Measurements from ENCODE around the gene SPZ1. TPM values are rescaled to one million over a fixed set of nuclear protein-coding genes. Genes with fewer than 3 reads are reported as not detected.
A peak's percentile ranks its signal among the peaks of the same experiment; 100 is the strongest.
"Not testable (repeated sequence)": the region's sequence is repeated elsewhere in the genome, so short reads cannot be mapped to it uniquely, and the experiment has no call there.

SPZ1 gene
- total RNA-seq, 2 donors from 2014 or later: not detected

DNA sequence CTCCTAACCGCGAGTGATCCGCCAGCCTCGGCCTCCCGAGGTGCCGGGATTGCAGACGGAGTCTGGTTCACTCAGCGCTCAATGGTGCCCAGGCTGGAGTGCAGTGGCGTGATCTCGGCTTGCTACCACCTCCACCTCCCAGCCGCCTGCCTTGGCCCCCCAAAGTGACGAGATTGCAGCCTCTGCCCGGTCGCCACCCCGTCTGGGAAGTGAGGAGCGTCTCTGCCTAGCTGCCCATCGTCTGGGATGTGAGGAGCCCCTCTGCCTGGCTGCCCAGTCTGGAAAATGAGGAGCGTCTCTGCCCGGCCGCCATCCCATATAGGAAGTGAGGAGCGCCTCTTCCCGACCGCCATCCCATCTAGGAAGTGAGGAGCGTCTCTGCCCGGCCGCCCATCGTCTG, 19.0 kb upstream of the SPZ1 start:
- H3K4me3 Mint-ChIP-seq; DNase-seq; H3K4me1 Mint-ChIP-seq (ENCODE audit: low read depth); H3K36me3 Mint-ChIP-seq (ENCODE audit: insufficient read depth in 2 of 2); H3K27me3 Mint-ChIP-seq (ENCODE audit: low read depth); H3K27ac Mint-ChIP-seq; ATAC-seq (replicated peaks in 1 of 2); H3K9me3 Mint-ChIP-seq: not testable (repeated sequence)

DNA sequence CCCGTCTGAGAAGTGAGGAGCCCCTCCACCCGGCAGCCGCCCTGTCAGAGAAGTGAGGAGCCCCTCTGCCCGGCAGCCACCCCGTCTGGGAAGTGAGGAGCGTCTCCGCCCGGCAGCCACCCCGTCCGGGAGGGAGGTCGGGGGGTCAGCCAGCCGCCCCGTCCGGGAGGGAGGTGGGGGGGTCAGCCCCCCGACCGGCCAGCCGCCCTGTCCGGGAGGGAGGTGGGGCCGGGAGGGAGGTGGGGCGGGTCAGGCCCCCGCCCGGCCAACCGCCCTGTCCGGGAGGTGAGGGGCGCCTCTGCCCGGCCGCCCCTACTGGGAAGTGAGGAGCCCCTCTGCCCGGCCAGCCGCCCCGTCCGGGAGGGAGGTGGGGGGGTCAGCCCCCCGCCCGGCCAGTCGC, 18.5 kb upstream of the SPZ1 start:
- H3K36me3 Mint-ChIP-seq (ENCODE audit: insufficient read depth in 2 of 2); H3K27ac Mint-ChIP-seq; DNase-seq; ATAC-seq (replicated peaks in 1 of 2); H3K4me1 Mint-ChIP-seq (ENCODE audit: low read depth); H3K4me3 Mint-ChIP-seq; H3K27me3 Mint-ChIP-seq (ENCODE audit: low read depth); H3K9me3 Mint-ChIP-seq: not testable (repeated sequence)

DNA sequence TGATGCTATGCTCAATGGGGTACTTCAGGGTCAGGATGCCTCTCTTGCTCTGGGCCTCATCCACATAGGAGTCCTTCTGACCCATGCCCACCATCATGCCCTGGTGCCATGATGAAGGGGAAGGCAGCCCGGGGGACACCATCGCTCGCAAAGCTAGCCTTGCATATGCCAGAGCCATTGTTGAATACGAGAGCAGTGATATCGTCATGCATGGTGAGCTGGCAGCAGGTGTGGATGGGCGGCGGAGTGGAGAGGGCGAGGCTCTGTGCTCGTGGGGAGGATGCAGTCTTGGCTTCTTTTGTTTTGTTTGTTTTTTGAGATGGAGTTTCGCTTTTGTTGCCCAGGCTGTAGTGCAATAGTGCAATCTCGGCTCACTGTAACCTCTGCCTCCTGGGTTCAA, 17.2 kb upstream of the SPZ1 start:
- no peaks in the 10 kb centered on the region for H3K4me1 Mint-ChIP-seq (ENCODE audit: low read depth)
- H3K27me3 Mint-ChIP-seq (ENCODE audit: low read depth): no peaks in the 10 kb centered on the region
- H3K9me3 Mint-ChIP-seq: no peaks in the 10 kb centered on the region
- no peak overlapping the region for H3K27ac Mint-ChIP-seq
- no peak overlapping the region for H3K4me3 Mint-ChIP-seq
- no peaks in the 10 kb centered on the region for H3K36me3 Mint-ChIP-seq (ENCODE audit: insufficient read depth in 2 of 2)
- ATAC-seq (replicated peaks in 1 of 2) (no peak), DNase-seq (no peak)

DNA sequence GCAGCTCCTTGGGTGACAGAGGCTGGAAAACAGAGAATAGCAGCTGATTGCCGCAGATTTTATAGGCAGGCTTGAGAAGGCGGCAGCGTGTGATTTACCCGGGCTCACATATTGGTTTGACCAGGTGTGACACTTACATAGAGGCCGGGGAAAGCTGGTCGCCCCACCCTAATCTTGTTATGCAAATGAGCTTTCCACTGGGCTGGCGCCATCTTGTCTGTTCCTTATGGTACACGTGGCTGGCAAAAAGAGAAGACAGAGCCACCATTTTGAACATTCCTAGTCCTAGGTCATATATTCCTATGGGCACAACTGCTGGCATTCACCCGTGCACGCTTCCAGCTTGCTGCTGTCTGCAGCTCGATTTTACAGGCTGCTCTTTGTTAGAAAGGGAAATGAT, 11.3 kb upstream of the SPZ1 start:
- Mint-ChIP-seq H3K36me3 (ENCODE audit: insufficient read depth in 2 of 2) (no peaks in the 10 kb centered on the region), H3K27ac (no peak overlapping the region), H3K9me3 (no peaks in the 10 kb centered on the region), H3K27me3 (ENCODE audit: low read depth) (no peaks in the 10 kb centered on the region), H3K4me3 (no peak overlapping the region), H3K4me1 (ENCODE audit: low read depth) (no peaks in the 10 kb centered on the region)
- DNase-seq: no peak
- no peak for ATAC-seq (replicated peaks in 1 of 2)

DNA sequence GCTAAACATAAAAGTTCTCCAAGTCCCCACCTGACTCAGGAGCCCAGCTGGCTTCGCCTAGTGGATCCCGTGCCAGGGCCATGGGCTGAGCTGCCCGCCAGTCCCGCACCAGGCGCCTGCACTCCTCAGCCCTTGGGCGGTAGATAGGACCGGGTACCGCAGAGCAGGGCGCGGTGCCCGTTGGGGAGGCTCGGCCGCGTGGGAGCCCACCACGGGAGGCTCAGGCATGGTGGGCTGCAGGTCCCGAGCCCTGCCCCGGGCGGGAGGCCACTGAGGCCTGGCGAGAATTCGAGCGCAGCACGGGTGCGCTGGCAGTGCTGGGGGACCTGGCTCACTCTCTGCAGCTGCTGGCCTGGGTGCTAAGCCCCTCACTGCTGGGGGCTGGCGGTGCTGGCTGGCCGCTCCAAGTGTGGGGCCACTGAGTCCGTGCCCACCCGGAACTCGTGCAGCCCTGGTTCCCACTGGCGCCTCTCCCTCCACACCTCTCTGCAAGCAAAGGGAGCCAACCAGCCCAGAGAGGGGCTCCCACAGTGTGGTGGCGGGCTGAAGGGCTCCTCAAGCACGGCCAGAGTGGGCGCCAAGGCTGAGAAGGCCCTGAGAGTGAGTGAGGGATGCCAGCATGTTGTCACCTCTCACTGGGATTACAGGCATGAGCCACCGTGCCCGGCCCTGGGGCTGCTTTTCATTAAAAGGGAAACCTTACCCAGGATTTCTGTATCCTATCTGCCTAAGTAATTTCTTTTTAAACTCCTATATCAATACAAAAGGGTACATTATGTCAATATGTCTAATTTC, 9.7 kb upstream of the SPZ1 start:
- Mint-ChIP-seq H3K27ac (no peak overlapping the region), H3K4me3 (no peak overlapping the region), H3K36me3 (ENCODE audit: insufficient read depth in 2 of 2) (no peaks in the 10 kb centered on the region), H3K4me1 (ENCODE audit: low read depth) (no peaks in the 10 kb centered on the region), H3K27me3 (ENCODE audit: low read depth) (no peaks in the 10 kb centered on the region), H3K9me3 (no peaks in the 10 kb centered on the region)
- DNase-seq (no peak), ATAC-seq (replicated peaks in 1 of 2) (no peak)

DNA sequence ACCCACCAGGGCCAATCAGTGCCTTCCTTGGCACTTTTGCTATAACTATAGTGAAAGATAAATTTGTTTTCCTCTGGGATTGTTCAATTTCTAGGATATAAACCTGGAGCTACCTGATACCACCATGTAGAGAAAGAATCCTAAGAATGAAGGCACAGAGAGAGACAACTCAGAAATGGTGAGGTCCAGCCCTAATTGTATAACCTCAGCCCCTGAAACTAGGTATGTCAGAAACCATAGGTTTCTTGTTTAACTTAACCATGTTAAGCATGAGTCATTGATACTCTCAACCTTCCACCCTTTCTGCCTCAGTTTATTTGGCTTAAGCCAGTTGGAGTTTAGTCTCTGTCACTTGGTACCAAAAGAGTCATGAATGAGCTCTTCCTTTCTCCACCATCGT, 4.6 kb upstream of the SPZ1 start:
- ATAC-seq (replicated peaks in 1 of 2): no peak
- Mint-ChIP-seq H3K9me3 (no peaks in the 10 kb centered on the region), H3K27ac (no peak overlapping the region), H3K36me3 (ENCODE audit: insufficient read depth in 2 of 2) (no peaks in the 10 kb centered on the region), H3K4me3 (no peak overlapping the region), H3K27me3 (ENCODE audit: low read depth) (peaks cover 17% of the 10 kb centered on the region), H3K4me1 (ENCODE audit: low read depth) (peaks cover 5% of the 10 kb centered on the region)
- DNase-seq: no peak

DNA sequence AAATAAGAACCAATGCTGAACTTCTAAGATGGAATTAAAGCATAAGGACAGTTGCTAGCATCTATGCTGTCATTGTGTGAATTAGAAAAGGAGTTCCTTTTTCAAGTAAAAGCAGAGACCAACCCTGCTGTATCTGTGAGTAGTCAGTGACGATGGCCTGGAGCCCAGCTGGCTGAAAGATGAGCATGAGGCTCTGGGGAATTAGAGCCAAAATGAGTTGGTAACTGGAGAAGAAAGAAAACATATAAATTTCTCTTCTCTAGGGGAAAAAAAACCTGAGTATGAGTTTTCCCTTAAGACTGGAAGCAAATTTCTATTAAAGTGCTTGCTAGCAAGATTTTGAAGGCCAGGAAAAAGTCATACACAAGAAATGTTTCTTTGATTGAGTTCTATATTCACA, 1.6 kb upstream of the SPZ1 start:
- Mint-ChIP-seq H3K4me1 (ENCODE audit: low read depth) (peaks cover 5% of the 10 kb centered on the region), H3K36me3 (ENCODE audit: insufficient read depth in 2 of 2) (no peaks in the 10 kb centered on the region)

DNA sequence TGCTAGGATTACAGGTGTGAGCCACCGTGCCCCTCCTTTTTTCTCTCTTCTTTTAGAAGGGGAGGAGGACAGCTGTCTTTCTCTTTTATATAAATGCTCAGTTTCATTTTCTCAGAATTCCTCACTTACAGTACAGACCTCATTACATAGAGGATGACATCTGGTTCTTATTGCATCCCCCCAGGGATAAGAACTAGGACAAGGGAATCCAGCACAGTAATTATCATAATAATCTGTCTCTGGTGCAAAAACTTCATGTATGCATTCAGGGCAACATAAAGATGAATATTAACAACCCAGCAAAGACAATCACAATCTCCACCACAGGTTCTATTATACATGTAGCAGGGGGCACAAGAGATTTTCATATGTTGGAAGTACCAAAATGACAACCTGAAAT, 5.1 kb downstream of the SPZ1 start:
- no peak for DNase-seq
- H3K9me3 Mint-ChIP-seq: no peaks in the 10 kb centered on the region
- H3K4me1 Mint-ChIP-seq (ENCODE audit: low read depth): no peaks in the 10 kb centered on the region
- peaks cover 12% of the 10 kb centered on the region for H3K27me3 Mint-ChIP-seq (ENCODE audit: low read depth)
- ATAC-seq (replicated peaks in 1 of 2): no peak
- H3K36me3 Mint-ChIP-seq (ENCODE audit: insufficient read depth in 2 of 2): no peaks in the 10 kb centered on the region
- H3K27ac Mint-ChIP-seq: no peak overlapping the region
- no peak overlapping the region for H3K4me3 Mint-ChIP-seq

More for the DNA sequence above, 1.6 kb upstream of the SPZ1 start:
- DNase-seq: no peak
- no peak for ATAC-seq (replicated peaks in 1 of 2)
- H3K4me3 Mint-ChIP-seq: no peak overlapping the region
- no peaks in the 10 kb centered on the region for H3K9me3 Mint-ChIP-seq
- no peak overlapping the region for H3K27ac Mint-ChIP-seq
- H3K27me3 Mint-ChIP-seq (ENCODE audit: low read depth): peaks cover 26% of the 10 kb centered on the region

DNA sequence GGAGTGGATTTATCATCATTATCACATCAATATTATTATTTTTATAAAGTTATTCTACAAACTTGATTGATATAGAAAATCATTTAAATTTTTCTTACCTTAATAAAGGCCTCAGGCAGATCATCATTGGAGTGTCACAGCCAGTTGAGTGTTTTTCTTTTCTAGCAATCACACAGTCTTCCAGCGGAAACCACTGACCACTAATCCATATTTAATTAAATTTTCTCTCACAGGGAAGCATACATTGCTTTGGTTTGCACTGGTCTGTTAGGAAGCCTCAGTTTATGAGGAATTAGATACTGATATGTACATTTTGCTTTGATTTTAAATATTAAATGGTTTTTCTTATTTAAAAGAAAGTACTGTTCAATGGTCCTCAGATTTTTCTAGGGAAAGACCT, 6.7 kb downstream of the SPZ1 start:
- Mint-ChIP-seq H3K27me3 (ENCODE audit: low read depth) (peaks cover 1% of the 10 kb centered on the region), H3K36me3 (ENCODE audit: insufficient read depth in 2 of 2) (no peaks in the 10 kb centered on the region), H3K4me1 (ENCODE audit: low read depth) (no peaks in the 10 kb centered on the region), H3K27ac (no peak overlapping the region), H3K9me3 (no peaks in the 10 kb centered on the region), H3K4me3 (no peak overlapping the region)
- ATAC-seq (replicated peaks in 1 of 2): no peak
- no peak for DNase-seq

DNA sequence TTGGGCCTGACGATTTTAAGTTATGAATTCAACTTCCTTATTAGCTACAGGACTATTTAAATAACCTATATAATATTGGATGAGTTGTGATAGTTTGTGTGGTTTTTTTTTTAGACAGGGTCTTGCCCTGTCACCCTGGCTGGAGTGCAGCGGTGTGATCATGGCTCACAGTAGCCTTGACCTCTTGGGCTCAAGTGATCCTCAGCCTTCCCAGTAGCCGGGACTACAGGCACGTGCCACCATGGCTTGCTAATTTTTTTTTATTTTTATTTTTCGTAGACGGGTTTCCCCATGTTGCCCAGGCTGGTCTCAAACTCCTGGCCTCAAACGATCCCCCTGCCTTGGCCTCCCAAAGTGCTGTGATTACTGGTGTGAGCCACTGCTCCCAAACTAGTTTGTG, 17.6 kb downstream of the SPZ1 start:
- no peak for DNase-seq
- no peak for ATAC-seq (replicated peaks in 1 of 2)
- Mint-ChIP-seq H3K27me3 (ENCODE audit: low read depth) (peaks cover 19% of the 10 kb centered on the region), H3K9me3 (no peaks in the 10 kb centered on the region), H3K4me1 (ENCODE audit: low read depth) (no peaks in the 10 kb centered on the region), H3K36me3 (ENCODE audit: insufficient read depth in 2 of 2) (no peaks in the 10 kb centered on the region), H3K4me3 (no peak overlapping the region), H3K27ac (no peak overlapping the region)

DNA sequence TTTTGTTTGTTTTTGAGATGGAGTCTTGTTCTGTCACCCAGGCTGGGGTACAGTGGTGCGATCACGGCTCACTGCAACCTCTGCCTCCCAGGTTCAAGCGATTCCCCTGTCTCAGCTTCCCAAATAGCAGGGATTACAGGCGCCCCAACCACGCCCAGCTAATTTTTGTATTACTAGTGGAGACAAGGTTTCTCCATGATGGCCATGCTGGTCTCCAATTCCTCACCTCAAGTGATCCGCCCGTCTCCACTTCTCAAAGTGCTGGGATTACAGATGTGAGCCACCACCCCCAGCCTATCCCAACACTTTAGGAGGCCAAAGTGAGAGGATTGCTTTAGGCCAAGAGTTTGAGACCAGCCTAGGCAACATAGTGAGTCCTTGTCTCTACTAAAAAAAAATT, 19.3 kb downstream of the SPZ1 start:
- peaks cover 19% of the 10 kb centered on the region for H3K27me3 Mint-ChIP-seq (ENCODE audit: low read depth)
- no peaks in the 10 kb centered on the region for H3K36me3 Mint-ChIP-seq (ENCODE audit: insufficient read depth in 2 of 2)
- no peaks in the 10 kb centered on the region for H3K4me1 Mint-ChIP-seq (ENCODE audit: low read depth)
- no peaks in the 10 kb centered on the region for H3K9me3 Mint-ChIP-seq
- ATAC-seq (replicated peaks in 1 of 2) (no peak), DNase-seq (no peak)
- no peak overlapping the region for H3K4me3 Mint-ChIP-seq
- H3K27ac Mint-ChIP-seq: no peak overlapping the region

DNA sequence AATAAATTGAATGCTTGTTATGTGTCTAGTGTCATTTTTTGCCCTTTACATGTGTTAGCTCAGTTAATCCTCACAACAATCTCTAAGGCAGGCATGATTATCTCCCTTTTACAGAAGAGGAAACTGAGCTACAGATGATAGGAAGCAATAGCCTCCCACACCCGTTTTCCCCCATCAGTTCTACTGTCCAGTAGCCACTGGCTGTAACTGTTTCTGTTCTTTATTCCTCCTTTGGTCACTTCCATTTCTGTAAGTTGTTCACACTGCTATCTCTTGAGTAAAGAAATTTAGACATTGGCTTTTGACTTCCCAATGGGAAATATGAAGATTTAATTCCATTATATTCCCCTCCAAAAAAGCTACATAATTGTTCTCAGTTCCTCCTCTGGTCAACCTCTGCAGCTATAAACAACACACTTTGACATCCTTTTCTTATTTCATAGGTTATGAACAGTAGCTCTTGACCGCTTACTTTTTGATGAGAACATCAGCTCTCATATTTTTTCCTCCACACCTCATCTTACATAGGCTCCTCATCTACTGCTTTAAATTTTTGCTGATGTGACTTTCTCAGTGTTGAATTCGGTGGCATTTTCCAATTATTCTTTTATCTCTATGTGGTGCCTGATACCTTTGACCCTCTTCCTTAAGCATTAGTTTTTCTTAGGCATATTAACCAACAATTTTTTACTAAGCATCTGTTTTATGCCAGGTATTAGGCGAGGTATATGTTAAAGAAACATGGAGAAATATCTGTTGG, 21.4 kb downstream of the SPZ1 start:
- Mint-ChIP-seq H3K4me1 (ENCODE audit: low read depth) (no peaks in the 10 kb centered on the region), H3K27me3 (ENCODE audit: low read depth) (peaks cover 14% of the 10 kb centered on the region), H3K4me3 (no peak overlapping the region), H3K36me3 (ENCODE audit: insufficient read depth in 2 of 2) (no peaks in the 10 kb centered on the region), H3K27ac (no peak overlapping the region), H3K9me3 (no peaks in the 10 kb centered on the region)
- ATAC-seq (replicated peaks in 1 of 2) (no peak), DNase-seq (no peak)

DNA sequence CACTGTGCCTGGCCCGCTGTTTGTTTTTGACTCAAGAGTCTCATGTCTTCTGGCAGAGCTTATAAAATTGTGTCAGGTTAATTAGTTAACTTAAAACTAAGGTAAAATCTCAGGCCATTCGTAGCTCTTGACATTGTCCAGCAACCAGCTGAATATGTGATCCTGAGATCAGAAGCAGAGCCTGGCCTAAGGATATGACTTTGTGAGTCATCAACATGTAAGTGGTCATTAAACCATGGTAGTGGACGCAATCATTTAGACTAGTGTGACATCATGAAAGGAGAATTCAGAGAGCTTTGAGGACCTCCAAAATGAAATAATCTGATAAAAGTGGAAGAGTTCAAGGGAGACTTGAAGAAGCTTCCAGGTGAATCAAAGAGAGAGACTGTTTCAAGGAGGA, 23.3 kb downstream of the SPZ1 start:
- DNase-seq (no peak), ATAC-seq (replicated peaks in 1 of 2) (no peak)
- Mint-ChIP-seq H3K27me3 (ENCODE audit: low read depth) (peaks cover 14% of the 10 kb centered on the region), H3K27ac (no peak overlapping the region), H3K36me3 (ENCODE audit: insufficient read depth in 2 of 2) (no peaks in the 10 kb centered on the region), H3K4me1 (ENCODE audit: low read depth) (no peaks in the 10 kb centered on the region), H3K4me3 (no peak overlapping the region), H3K9me3 (no peaks in the 10 kb centered on the region)

DNA sequence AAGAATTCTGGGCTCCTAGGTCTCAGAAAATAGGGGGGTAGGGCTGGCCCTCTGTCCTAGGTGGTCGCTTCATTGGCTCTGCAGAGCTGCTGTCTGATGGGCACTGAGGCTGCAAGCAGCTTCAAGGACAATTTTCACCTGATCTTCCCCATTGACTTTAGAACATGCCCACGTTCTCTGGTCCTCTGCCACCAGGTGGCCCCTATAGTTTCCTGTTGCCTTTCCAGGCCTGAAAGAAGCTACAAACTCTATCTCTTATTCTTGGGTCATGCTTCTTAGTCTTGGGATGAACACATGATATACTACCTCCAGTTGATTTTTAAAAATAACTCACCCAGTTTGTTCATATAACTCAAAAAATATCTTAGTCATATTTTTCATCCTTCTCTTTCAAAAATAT, 26.3 kb downstream of the SPZ1 start:
- peak; percentile 58 to 65 for ATAC-seq (replicated peaks in 1 of 2)
- Mint-ChIP-seq H3K4me3 (no peak overlapping the region), H3K27me3 (ENCODE audit: low read depth) (peaks cover 10% of the 10 kb centered on the region), H3K27ac (no peak overlapping the region), H3K9me3 (no peaks in the 10 kb centered on the region), H3K36me3 (ENCODE audit: insufficient read depth in 2 of 2) (no peaks in the 10 kb centered on the region), H3K4me1 (ENCODE audit: low read depth) (no peaks in the 10 kb centered on the region)
- peak; percentile 34 to 35 for DNase-seq
